Sigmoid colon (tissue), 7 donors: ENCODE measurements around the gene RAB20. TPM values are rescaled to one million over a fixed set of nuclear protein-coding genes. Genes with fewer than 3 reads are reported as not detected.

Experiments used
- DNase-seq: peaks from one replicate; pipeline ENCODE4 v3.0.0-alpha.2; 2019
- H3K27ac ChIP-seq, 4 donors: fragments of 200-600 bp; sonication (generic); one replicate each; pipeline ENCODE4 v1.5.1; 2016 to 2019; ENCODE audit warnings: mild to moderate bottlenecking in 1 of 4
- H3K27me3 ChIP-seq, 3 donors: fragments of 200-600 bp; sonication (generic); one replicate each; pipeline ENCODE4 v1.5.1; 2019; ENCODE audit warnings: mild to moderate bottlenecking in 1 of 3
- H3K36me3 ChIP-seq, 4 donors: fragments of 200-600 bp; sonication (generic); one replicate each; pipeline ENCODE4 v1.5.1; 2016 to 2019
- H3K4me1 ChIP-seq, 4 donors: fragments of 200-600 bp; sonication (generic); one replicate each; pipeline ENCODE4 v1.5.1; 2017 to 2019
- H3K4me3 ChIP-seq, 4 donors: fragments of 200-600 bp; sonication (generic); one replicate each; pipeline ENCODE4 v1.5.1; 2017 to 2019; ENCODE audit warnings: mild to moderate bottlenecking in 2 of 4, moderate library complexity in 1 of 4
- H3K9me3 ChIP-seq, 4 donors: fragments of 200-600 bp in 3 of 4; sonication (generic) in 3 of 4; one replicate each; pipeline versions ENCODE4 v1.5.1 to v1.6.1; 2013 to 2019
- EP300 ChIP-seq, 4 donors: sonication (generic); formaldehyde crosslinking; IDR thresholded peaks; one replicate each; pipeline ENCODE4 v1.6.1; 2017; ENCODE audit warnings: antibody characterized with exemption in 4 of 4
- POLR2A ChIP-seq, 2 donors: fragments of 450-650 bp; IDR thresholded peaks; one replicate each; pipeline ENCODE4 v1.6.1; 2016; ENCODE audit warnings: antibody characterized with exemption in 2 of 2, mild to moderate bottlenecking in 2 of 2, moderate library complexity in 2 of 2
- POLR2AphosphoS5 ChIP-seq, 4 donors: sonication (generic); formaldehyde crosslinking; IDR thresholded peaks; one replicate each; pipeline ENCODE4 v1.6.1; 2017; ENCODE audit warnings: antibody characterized with exemption in 4 of 4
- WGBS, 2 donors: extraction: QIAGEN DNeasy Blood & Tissue Kit; methylation state at CpG; one replicate each; pipeline ENCODE4 v1.1.7; 2013; 5-methylcytosine and 5-hydroxymethylcytosine counted together
- intact Hi-C: fragments of 100-400 bp; cut with DNase I; formaldehyde crosslinking; loops from one replicate; pipeline ENCODE4 v1.15.1; 2023
- polyA plus RNA-seq, 3 donors: library from polyadenylated mRNA; stranded (reverse); fragments of 200-250 nt; gene quantifications; one replicate each; pipeline ENCODE4 v1.2.3, GENCODE V29; 2013
- total RNA-seq, 4 donors: library from RNA; depleted of rRNA; stranded (reverse); fragments of >200 nt; gene quantifications; one replicate each; pipeline ENCODE4 v1.1.0, GENCODE V29; 2016
- TF ChIP-seq, protein P1 (sequence below), 4 experiments: fragments of 450-650 bp in 3 of 4; fragments of 200-600 bp in 1 of 4; IDR thresholded peaks; one replicate each; pipeline ENCODE4 v1.5.1; 2016 to 2019; ENCODE audit warnings: antibody characterized with exemption in 4 of 4, mild to moderate bottlenecking in 3 of 4, moderate library complexity in 2 of 4
- donor health status: healthy with polysubstance abuse.
- donor health status: Bipolar disorder and iron deficiency.
- donor health status: healthy.

RAB20 gene
- total and polyA plus RNA-seq, 7 donors, result 6.9 to 61.7 (median 21.3) TPM

DNA sequence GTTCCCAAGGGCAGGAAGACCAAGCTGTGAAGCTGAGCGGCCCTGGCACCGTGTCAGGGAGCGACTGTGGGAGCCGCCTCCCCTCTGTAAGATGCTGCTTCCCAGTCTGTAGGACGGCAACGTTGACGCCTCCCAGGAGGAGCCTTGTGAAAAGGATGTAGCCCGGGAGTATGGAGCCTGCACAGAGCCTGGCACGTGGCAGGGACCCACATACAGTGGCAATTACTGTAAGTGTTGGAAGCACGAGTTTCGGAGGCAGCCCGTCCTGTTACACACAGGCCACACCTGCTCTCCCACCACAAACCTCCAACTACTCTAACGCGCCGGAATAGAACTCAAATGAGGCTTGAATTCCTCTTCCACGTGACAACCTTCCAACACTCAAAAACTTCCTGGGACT lies 6.6 kb downstream of the RAB20 start:
- H3K27ac ChIP-seq, result no peak overlapping the region
- intact Hi-C loops, result loop anchor here (5.0 kb wide), 1 partner anchor 33 kb away; no protein-coding TSS in a partner anchor
- DNase-seq, result peak; percentile 48

DNA sequence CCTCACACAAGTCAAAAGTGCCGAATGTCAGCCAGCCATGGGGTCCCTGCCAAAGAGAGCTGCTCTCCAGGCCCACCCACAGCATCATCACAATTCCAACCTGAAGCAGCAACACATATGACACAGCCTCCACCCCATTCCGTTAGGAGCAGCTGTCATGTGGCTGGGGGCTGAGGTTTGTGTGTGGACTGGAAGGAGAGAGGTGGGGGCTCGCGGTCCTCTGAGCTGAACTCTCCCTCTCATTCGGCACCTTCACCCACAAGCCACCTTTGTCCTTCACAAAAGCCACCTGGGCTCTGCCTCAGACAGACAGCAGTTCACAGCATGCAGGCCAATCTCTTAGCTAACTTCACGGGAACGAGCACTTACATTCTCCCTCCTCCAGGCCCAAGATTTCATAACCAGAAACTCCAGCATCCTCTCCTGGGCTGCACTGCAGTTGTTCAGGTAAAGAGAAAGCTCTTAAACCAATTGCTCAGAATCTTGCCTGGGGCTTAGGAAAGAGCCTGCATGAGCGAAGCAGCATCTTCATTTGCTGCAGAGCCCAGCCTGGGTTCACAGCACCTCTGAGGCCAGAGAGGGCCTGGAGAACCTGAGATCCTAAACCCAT lies 7.2 kb downstream of the RAB20 start:
- no peak for TF ChIP-seq POLR2AphosphoS5 (IDR thresholded peaks at IDR 0.05)
- TF ChIP-seq, protein P1, sequence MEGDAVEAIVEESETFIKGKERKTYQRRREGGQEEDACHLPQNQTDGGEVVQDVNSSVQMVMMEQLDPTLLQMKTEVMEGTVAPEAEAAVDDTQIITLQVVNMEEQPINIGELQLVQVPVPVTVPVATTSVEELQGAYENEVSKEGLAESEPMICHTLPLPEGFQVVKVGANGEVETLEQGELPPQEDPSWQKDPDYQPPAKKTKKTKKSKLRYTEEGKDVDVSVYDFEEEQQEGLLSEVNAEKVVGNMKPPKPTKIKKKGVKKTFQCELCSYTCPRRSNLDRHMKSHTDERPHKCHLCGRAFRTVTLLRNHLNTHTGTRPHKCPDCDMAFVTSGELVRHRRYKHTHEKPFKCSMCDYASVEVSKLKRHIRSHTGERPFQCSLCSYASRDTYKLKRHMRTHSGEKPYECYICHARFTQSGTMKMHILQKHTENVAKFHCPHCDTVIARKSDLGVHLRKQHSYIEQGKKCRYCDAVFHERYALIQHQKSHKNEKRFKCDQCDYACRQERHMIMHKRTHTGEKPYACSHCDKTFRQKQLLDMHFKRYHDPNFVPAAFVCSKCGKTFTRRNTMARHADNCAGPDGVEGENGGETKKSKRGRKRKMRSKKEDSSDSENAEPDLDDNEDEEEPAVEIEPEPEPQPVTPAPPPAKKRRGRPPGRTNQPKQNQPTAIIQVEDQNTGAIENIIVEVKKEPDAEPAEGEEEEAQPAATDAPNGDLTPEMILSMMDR (IDR thresholded peaks at IDR 0.05), result no peak
- no peak for TF ChIP-seq EP300 (IDR thresholded peaks at IDR 0.05)
- TF ChIP-seq POLR2A (IDR thresholded peaks at IDR 0.05), result no peak
- intact Hi-C loops, result no loop called here
- Histone ChIP-seq H3K4me3 (no peak overlapping the region), H3K4me1 (peaks cover 0 to 14% (median 11%) of the 10 kb centered on the region in 4 donors), H3K27ac (no peak overlapping the region), H3K9me3 (no peaks in the 10 kb centered on the region), H3K27me3 (no peaks in the 10 kb centered on the region), H3K36me3 (no peaks in the 10 kb centered on the region)
- 92 to 93% methylated on average over 8 of the region's 8 CpGs for WGBS, 2 donors
- no peak for DNase-seq

More for the DNA sequence above, 6.6 kb downstream of the RAB20 start:
- Histone ChIP-seq H3K36me3 (no peaks in the 10 kb centered on the region), H3K4me3 (no peak overlapping the region), H3K27me3 (no peaks in the 10 kb centered on the region), H3K9me3 (no peaks in the 10 kb centered on the region), H3K4me1 (peaks cover 0 to 20% (median 14%) of the 10 kb centered on the region in 4 donors)
- no peak for TF ChIP-seq POLR2A (IDR thresholded peaks at IDR 0.05)
- TF ChIP-seq POLR2AphosphoS5 (IDR thresholded peaks at IDR 0.05), result no peak
- no peak for TF ChIP-seq EP300 (IDR thresholded peaks at IDR 0.05)
- TF ChIP-seq, protein P1 (IDR thresholded peaks at IDR 0.05), result no peak
- WGBS, 2 donors, result 86 to 90% methylated on average over 15 of the region's 16 CpGs

DNA sequence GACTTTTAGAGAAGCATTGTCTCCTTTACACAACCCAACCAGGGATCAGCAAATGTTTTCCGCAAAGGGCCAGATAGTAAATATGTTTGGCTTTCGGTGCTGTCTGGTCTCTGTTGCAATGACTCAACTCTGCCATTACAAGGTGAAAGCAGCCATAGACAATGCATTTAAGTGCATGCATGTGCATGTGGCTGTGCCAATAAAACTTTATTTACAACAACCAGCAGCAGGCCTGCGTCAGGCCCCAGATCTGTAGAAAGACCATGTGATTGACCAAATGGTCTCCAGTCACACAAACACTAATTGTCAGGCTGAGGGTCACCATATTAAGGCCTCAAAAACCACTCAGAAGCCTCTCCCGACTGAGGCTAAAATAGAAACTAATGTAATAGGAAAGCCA lies 8.1 kb downstream of the RAB20 start:
- no peak for DNase-seq
- no peaks in the 10 kb centered on the region for H3K27me3 ChIP-seq
- no peak overlapping the region for H3K27ac ChIP-seq
- no peak for TF ChIP-seq POLR2AphosphoS5 (IDR thresholded peaks at IDR 0.05)
- no peak for TF ChIP-seq POLR2A (IDR thresholded peaks at IDR 0.05)
- TF ChIP-seq, protein P1 (IDR thresholded peaks at IDR 0.05), result no peak
- TF ChIP-seq EP300 (IDR thresholded peaks at IDR 0.05), result no peak
- H3K4me1 ChIP-seq, result peaks cover 0 to 6% (median 6%) of the 10 kb centered on the region in 4 donors
- no peaks in the 10 kb centered on the region for H3K9me3 ChIP-seq
- WGBS, 2 donors, result 70 to 73% methylated on average over 4 of the region's 4 CpGs
- intact Hi-C loops, result no loop called here
- H3K4me3 ChIP-seq, result no peak overlapping the region
- no peaks in the 10 kb centered on the region for H3K36me3 ChIP-seq

DNA sequence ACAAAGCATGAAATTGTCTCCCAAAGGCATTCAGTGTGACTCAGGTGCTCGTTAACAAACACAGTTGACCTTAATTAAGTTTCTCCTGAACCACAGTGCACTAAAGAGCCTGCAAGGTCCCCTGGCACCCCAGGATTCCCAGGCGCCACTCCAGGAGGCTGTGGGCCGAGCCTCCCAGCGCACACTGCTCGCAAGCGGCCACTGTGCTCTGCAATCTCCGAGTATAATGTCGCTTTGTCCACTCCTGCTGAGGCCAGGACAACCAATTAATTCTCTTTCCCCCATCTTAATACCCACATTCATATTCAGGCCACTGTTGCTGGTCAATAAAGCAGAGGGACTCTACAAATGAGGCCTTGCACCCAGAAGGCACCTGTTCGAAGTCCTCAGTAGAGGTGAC lies 8.8 kb downstream of the RAB20 start:
- H3K27ac ChIP-seq, result no peak overlapping the region
- DNase-seq, result no peak

More for the DNA sequence above, 8.8 kb downstream of the RAB20 start:
- no peaks in the 10 kb centered on the region for H3K9me3 ChIP-seq
- 93 to 96% methylated on average over 9 of the region's 9 CpGs for WGBS, 2 donors
- TF ChIP-seq, protein P1 (IDR thresholded peaks at IDR 0.05), result no peak
- TF ChIP-seq POLR2A (IDR thresholded peaks at IDR 0.05), result no peak
- no peak for TF ChIP-seq POLR2AphosphoS5 (IDR thresholded peaks at IDR 0.05)
- no peak for TF ChIP-seq EP300 (IDR thresholded peaks at IDR 0.05)
- intact Hi-C loops, result no loop called here
- no peaks in the 10 kb centered on the region for H3K36me3 ChIP-seq
- H3K4me3 ChIP-seq, result no peak overlapping the region
- H3K4me1 ChIP-seq, result peaks cover 0 to 6% (median 5%) of the 10 kb centered on the region in 4 donors
- H3K27me3 ChIP-seq, result no peaks in the 10 kb centered on the region
